K562 (cell line): Measurements from ENCODE around the gene STX1A. TPM values are rescaled to one million over a fixed set of nuclear protein-coding genes. Genes with fewer than 3 reads are reported as not detected.
A peak's percentile ranks its signal among the peaks of the same experiment; 100 is the strongest.

Experiments used
- AFF4 ChIP-seq: sonication (generic); formaldehyde crosslinking; IDR thresholded peaks from 2 replicates; pipeline ENCODE4 v1.8.0; 2023; ENCODE audit warnings: mild to moderate bottlenecking, missing genetic modification reagents
- NFIX ChIP-seq: fragments of 250-450 bp; sonication (Bioruptor Pico); IDR thresholded peaks from 2 replicates; pipeline ENCODE4 v1.4.0; 2020; ENCODE audit warnings: low read depth, mild to moderate bottlenecking, moderate library complexity
- ZBTB7A ChIP-seq: IDR thresholded peaks from 2 replicates; pipeline ENCODE4 v1.6.1; 2011; ENCODE audit warnings: low read depth, mild to moderate bottlenecking, low read length, moderate library complexity, borderline replicate concordance; ENCODE audit not compliant: control insufficient read depth
- ZNF12 ChIP-seq: sonication (generic); formaldehyde crosslinking; IDR thresholded peaks from 2 replicates; pipeline ENCODE4 v1.4.0; 2020; ENCODE audit warnings: mild to moderate bottlenecking, missing genetic modification reagents
- ZNF583 ChIP-seq: fragments of 250-450 bp; sonication (Bioruptor Pico); IDR thresholded peaks from 2 replicates; pipeline ENCODE4 v1.4.0; 2020
- polyA plus RNA-seq, 8 experiments: library from polyadenylated mRNA; depleted of rRNA in 4 of 8; stranded (reverse) in 5 of 8; unstranded in 3 of 8; fragments of >200 nt; fragmentation: Nextera tagmentation in 2 of 8; fragmentation: Illumina TruSeq in 1 of 8; extraction: Ambion mirVana in 2 of 8; extraction: Trizol in 1 of 8; gene quantifications; 2 replicates each; pipeline versions ENCODE4 v1.2.1 to v1.2.3, GENCODE V29; 2011 to 2014; ENCODE audit warnings: inconsistent platforms in 1 of 8, missing spikeins in 1 of 8
- total RNA-seq, 7 experiments: library from RNA; depleted of rRNA in 6 of 7; stranded (reverse); fragments of >200 nt in 6 of 7; fragmentation: Illumina TruSeq in 2 of 7; extraction: Trizol in 2 of 7; gene quantifications; 2 replicates each; pipeline versions ENCODE4 v1.2.1 to v1.2.3, GENCODE V29; 2011 to 2021; ENCODE audit warnings: low replicate concordance in 1 of 7

The STX1A gene
- total and polyA plus RNA-seq, 9 of the 15 experiments (the other 6 are each of a cell fraction or from before 2014, with no cell fraction given), result 0.04 to 15.1 (median 6.3) TPM

DNA sequence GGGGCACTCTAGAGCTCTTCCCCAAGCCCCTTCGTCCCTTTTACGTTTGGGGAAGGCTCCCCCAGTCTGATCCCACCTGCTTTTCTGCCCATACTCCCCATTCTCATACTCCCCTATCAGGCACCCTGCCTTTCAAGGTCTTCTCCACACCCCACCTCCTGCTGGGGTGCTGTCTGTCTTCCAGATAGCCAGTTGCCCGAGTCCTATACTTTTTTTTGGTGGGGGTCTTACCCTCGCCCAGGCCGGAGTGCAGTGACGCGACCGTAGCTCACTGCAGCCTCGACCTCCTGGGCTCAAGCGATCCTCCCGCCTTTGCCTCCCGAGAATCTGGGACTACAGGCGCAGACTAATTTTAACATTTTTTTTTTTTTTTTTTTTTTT is 19.9 kb upstream of the STX1A start (continued):
- TF ChIP-seq AFF4 (CRISPR knock-in tag), result peak; percentile 42; the same call in 1 of the 2 replicates
- no peak for TF ChIP-seq NFIX
- TF ChIP-seq ZNF12, result peak; percentile 4; the same call in 1 of the 2 replicates
- TF ChIP-seq ZNF583 (CRISPR knock-in tag), result 0 out of 2 replicates have a peak, but pooled peaks have one; percentile 2
- TF ChIP-seq ZBTB7A, result 0 out of 2 replicates have a peak, but pooled peaks have one; percentile 40
